SH-SY5Y (cell line): ENCODE results near the gene APOBEC3H.
A peak's percentile ranks its signal among the peaks of the same experiment; 100 is the strongest.

Experiments
- GATA2 ChIP-seq: IDR thresholded peaks from 2 replicates; pipeline ENCODE4 v1.6.1; 2011; ENCODE audit warnings: mild to moderate bottlenecking, low read depth, low read length
- GATA3 ChIP-seq: IDR thresholded peaks from 2 replicates; pipeline ENCODE4 v1.6.1; 2011; ENCODE audit warnings: low read depth, mild to moderate bottlenecking, low read length, moderate library complexity

The APOBEC3H gene

DNA sequence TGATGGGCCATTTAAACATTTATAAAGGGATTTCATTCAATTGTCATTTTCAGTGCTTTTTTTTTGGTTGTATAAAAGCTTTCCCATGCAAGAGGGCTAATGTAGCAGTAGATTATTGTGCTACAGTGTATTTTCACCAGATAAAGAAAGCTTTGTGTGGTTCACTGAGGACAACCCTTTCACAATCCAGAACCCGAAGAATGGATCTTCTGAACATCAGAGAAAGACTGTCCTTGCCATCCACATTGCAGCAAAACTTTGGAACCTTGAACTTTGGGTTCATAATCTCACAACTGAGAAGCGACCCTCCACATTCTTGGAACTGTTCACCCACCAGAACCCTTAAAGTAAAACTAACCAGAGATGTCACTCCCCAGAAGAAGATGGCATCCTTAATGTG lies 9.3 kb downstream of the APOBEC3H start:
- TF ChIP-seq GATA3 = no peak
- no peak for TF ChIP-seq GATA2

DNA sequence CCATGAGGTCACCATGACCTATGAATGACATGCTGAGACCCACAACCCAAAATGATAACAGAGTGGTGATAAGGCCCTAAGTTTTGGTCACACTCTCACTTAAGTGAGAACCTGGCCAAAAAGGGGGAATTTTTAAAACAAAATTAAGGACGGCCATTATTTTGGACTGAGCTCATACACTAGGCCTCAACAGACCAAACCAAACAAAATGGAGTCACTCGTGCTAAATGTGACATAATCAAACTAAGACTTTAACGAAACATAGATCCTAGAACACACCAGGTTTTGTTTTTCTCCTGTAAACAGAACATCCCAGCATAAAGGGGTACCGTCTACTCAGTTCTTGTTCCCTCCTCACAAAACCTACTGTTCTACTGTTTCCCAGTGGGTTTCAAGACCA lies 11.4 kb downstream of the APOBEC3H start:
- no peak for TF ChIP-seq GATA2
- no peak for TF ChIP-seq GATA3

DNA sequence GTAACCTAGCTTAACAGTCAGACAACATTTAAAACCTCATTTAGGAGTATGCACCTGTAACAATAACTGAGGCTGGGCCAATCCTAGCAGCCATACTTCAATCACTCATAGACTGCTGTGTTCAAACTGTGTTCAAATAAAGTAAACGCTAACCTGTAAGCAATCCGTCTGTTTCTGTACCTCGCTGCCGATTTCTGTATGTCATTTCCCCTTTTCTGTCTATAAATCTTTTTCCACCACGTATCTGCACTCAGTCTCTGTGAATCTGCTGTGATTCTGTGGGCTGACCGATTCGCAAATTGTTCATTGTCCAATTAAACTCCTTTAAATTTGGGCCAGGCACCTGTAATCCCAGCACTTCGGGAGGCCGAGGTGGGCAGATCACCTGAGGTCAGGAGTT lies 12.3 kb downstream of the APOBEC3H start:
- TF ChIP-seq GATA3 (no peak), GATA2 (no peak)

DNA sequence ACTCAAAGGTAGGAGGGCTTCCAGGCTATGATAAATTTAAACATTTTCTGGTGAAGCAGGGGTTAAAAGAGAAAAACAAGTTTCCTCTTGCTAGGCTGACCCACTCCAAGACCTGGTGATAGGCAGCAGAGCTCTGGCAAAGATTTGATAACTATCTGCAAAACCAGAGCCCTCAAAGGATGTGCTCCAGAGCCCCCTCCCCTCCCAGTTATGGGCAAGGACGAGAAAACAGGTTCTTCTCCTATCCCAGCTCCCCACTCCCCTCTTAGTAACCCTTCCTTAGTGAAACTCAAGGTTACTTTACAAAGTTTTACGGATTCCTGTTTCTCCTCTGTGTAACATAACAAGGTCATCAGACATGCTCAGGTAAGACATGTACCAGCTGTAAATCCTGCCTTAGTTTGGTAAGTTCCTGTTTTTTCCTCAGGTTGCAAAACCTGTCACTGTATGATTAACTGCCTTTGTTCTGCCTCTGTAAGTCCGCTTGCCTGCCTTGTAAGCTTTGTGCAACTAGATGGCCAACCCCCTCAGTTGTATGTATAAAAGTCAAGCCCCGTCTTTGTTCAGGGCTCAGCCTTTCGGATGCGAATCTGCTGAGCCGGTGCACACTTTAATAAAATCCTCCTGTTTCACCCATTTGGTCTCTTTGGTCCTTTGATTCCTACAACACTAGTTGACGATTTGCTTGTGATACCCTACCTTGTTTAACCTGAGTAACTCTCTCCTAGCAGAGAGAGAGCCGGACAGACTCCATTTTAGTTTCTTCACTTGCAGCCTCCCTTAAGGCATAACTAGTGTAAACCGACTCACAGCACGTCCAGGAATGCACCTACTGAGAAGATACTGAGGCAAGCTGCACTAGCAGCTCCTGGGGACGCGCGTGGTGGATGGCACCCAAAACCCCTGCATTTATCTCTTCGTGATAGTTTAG lies 13.9 kb downstream of the APOBEC3H start:
- TF ChIP-seq GATA3 (no peak), GATA2 (peak; percentile 44; the same call in 1 of the 2 replicates)

DNA sequence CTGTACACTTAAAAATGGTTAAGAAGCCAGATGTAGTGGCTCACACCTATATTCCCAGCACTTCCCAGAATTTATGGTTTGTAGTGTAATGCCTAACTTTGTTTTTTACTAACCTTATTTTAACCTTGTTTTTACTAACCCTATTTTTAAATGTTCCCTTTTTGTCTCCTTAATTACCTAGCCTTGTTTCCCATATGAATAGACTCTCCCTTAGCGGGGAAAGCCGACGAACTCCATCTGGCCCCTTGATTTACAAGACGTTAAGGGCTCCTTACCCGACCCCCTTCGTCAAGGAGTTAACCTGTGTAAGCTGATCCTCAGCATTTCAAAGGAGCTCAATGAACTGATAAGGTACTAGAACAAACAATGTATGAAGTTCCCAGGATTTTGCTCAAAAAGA lies 17.1 kb downstream of the APOBEC3H start:
- TF ChIP-seq GATA3 = no peak
- TF ChIP-seq GATA2 = no peak

DNA sequence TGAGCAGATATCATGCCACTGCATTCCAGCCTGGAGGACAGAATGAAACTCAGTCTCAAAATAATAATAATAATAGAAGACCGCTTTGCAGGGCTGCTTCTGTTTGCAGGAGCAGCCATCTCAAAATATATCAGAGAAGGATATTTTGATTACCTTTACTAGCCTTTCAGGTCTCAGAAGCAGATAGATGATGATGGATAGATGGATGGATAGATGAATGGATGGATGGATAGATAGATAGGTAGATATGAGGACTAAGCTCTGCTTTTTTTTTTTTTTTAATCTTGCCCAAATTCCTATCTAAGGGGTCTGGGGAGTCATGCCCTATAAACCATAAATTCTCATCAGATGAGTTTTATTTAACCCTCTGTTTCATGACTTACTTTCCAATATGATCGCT lies 18.5 kb downstream of the APOBEC3H start:
- TF ChIP-seq GATA2 (no peak), GATA3 (no peak)

DNA sequence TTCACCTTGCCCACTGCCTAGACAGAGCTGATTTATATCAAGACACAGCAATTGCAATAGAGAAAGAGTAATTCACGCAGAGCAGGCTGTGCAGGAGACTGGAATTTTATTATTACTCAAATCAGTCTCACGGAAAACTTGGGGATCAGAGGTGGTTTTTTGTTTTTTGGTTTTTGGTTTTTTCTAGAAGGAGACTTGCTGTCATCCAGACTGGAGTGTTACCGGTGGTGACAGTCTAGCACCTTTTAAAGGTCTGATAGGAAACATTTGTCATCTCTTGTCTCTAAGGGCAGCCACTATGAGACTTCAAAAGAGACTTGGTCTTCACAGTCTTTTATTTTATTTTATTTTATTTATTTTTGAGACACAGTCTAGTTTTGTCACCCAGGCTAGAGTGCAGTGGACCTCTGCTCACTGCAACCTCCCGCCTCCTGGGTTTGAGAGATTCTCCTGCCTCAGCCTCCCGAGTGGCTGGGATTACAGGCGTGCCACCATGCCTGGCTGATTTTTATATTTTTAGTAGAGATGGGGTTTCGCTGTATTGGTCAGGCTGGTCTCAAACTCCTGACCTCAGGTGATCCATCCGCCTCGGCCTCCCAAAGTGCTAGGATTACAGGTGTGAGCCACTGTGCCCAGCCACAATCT lies 19.1 kb downstream of the APOBEC3H start:
- TF ChIP-seq GATA3 = no peak
- no peak for TF ChIP-seq GATA2

DNA sequence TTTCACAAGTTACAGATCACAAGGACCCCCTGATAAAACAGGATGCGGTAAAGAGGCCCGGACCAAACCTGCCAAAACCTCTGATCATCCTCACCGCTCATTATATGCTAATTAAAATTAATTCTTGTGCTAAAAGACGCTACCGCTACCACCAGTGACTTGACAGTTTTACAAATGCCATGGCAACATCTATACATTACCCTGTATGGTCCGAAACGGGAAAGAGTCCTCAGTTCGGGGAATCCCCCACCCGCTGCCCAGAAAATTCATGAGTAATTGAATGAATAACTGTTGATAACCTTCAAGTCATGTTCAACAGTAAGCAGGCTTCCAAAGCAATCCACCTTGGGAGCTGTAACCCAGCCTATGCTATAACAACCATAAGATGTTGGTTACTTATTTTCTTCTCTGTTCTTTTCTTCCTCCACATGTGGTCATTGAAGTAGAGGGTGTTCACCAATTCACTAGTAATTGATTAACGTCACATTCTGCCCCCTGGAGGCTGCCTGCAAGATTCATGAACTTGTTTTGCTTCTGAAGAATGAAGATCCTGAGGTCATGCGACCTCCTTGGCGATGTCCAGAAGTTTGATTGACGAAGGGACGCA lies 20.6 kb downstream of the APOBEC3H start:
- TF ChIP-seq GATA2 (no peak), GATA3 (no peak)

DNA sequence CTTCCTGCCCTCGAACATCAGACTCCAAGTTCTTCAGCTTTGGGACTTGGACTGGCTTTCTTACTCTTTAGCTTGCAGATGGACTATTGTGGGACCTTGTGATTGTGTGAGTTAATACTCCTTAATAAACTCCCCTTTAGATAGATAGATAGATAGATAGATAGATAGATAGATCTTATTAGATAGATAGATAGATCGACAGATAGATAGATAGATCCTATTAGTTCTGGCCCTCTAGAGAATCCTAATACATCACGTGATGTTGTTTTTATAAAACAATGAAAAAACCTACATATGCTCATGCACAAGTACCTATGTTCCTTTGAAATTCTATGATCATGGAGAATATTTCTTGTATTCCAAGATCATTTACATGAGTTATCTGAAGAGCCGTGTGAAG lies 23.9 kb downstream of the APOBEC3H start:
- TF ChIP-seq GATA2 (no peak), GATA3 (no peak)

- no peak for TF ChIP-seq GATA3
These were observed 25.9 kb downstream of the APOBEC3H start for GRCh38 chr22:39122772-39123470.

DNA sequence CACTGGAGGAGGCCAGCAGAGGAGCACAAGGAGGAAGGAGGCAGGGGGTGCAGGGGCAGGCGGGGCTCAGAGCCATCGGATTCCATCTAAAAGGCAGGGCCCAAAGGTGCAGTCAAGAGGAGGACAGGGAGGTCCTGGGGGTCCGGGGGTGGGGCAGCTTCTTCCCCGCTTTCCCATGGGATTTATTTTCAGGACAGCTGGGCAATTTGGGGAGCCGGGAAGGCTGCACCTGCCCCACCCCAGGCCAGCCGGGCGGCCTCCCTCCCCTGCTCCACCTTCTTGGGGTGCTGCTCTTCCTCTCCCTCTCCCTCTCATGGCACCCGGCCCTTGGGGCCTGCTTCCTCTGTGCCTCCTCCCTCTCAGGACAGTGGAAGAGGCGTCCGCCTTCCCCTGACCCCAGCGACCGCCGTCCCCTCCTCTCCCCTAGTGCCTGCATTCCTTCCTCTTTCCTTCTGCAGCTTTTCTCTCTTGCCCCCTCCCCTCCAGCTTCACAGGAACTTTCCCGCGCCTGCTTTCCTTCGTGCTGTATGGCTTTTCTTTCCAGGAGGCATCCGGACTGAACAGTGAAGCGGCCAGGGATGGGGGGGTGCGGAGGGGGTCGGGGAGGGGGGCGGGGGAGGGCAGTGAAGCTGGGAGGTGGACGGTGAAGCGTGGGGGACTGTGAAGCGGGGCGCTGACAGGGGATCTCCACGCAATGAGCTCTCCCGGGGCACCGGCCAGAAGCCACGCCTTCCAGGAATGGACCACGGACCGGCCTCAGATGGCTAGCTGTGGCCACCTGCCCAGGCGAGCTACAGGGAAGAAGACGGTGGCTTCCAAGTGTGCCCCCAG lies 26.9 kb downstream of the APOBEC3H start:
- TF ChIP-seq GATA3 (no peak), GATA2 (no peak)

DNA sequence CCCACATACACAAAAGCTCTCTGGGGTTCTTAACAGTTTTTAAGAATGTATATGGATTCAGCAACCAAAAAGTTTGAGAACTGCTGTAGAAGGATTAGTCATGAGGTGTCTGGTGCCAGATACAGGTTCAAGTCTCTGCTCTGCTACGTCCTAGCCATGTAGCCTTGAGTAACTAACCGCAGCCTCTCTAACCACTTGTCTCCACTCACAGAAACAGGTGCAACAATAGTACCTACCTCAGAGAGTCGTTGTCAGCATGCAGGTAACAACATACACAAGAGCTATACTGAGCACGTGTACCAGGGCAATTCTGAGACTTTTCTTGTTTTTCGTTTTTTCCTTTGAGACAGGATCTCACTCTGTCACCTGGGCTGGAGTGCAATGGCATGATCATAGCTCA lies 28.6 kb downstream of the APOBEC3H start:
- TF ChIP-seq GATA3 (no peak), GATA2 (no peak)

DNA sequence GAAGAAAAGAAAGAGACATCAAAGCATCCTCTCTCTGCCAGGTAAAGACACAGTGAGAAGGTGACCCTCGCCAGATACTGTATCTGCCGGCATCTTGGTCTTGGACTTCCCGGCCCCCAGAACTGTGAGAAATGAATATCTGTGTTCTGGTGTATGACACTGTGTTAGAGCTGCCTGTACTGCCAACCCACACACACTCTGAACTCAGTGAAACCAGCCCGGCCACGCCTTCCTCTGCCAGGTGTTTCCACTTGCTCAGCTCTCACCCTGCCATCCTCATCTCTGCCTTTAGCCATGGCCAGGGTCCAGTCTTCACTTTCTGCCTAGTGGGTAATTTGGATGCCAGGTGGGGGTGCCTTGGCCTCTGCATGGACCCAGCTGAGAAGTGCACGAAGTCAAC lies 31.5 kb downstream of the APOBEC3H start:
- no peak for TF ChIP-seq GATA2
- TF ChIP-seq GATA3 = no peak
